Measurements from ENCODE around the gene MTA3. TPM values are rescaled to one million over a fixed set of nuclear protein-coding genes. Genes with fewer than 3 reads are reported as not detected.

MTA3 gene
- total RNA-seq, 1 donor from 2014 or later, result 22.4 TPM

DNA sequence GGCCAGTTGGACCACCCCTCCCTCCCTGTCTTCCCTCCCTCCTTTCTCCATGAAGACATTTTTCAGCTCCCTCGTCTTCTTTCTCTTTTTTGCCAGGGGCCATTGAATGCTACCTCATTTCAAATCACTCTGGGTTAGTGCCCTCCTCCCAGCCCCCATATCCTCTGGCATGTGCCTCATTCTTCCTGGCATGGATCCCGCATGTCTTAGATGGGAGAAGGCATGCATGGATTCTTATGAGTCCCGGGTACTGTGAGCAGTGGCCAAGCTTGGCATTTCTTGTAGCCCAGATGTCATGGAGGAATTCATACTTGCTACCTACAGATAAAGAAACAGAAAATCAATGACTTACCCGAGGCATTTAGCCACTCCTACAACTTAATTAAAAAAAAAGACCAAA is 232.9 kb downstream of the MTA3 start:
- DNase-seq (ENCODE audit: low read depth, low spot score), result no peak

DNA sequence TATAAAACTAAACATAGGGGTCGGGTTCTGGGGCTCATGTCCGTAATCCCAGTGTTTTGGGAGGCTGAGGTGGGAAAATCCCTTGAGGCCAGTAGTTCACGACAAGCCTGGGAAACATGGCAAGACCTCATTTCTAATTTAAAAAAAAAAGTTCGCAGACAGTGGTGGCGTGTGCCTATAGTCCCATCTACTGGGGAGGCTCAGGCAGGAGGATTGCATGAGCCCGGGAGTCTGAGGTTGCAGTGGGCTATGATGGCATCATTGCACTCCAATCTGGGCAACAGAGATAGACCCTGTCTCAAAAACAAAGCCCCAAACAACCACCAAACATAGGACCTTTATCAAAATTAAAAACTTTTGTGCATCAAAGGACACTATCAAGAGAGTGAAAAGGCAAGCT is 233.7 kb downstream of the MTA3 start:
- no peak for DNase-seq (ENCODE audit: low read depth, low spot score)

DNA sequence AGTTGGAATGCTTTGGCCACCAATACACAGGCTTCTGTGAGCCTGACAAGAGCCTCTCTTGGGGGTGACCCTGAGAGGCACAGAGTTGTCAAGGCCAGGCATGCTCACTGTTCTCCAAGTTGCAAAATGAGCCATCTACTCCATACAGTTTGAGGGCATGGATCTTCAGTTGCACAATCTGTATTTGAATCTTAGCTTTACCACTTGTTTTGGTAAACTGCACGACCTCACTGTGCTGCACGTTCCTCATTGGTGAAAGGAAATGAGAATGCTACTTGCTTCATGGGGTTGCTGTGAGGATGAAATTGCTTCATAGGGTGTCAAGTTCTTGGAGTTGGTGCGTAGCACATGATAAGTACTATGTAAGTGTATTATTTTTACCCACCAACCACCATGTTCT is 235.9 kb downstream of the MTA3 start:
- no peak for DNase-seq (ENCODE audit: low read depth, low spot score)

DNA sequence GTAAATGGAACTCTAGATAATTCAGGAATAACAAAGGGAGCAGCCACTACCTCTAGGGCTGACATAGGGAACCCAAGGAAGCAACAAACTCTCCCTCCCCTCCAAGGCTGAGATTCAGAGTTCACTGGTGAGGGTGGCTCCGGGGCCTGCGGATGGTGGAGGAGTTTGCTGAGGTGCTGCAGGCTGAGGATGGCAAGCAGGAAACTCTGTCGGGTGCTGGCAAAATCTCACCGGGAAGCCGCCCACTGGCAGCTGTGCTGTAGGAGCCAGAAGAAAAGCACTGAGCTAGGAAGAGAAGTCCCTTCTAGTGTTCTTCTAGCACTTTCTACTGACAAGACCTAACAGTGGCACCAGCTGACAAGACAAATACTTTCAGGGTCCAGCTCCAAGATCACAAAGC is 236.5 kb downstream of the MTA3 start:
- DNase-seq (ENCODE audit: low read depth, low spot score), result no peak

Other genes with a start within 250 kb of the MTA3 start
- gene COX7A2L, start 207.4 kb upstream of the MTA3 start, total RNA-seq, result 128 and 233 TPM in 2 replicates
- gene KCNG3, start 74.7 kb upstream of the MTA3 start, total RNA-seq, result 0.07 TPM in 1 of 2 replicates, not detected in the other
- gene OXER1, start 195.5 kb downstream of the MTA3 start, total RNA-seq, result not detected in 2 replicates
- gene HAAO, start 224.0 kb downstream of the MTA3 start, total RNA-seq, result 0.18 and 0.20 TPM in 2 replicates